Renal pelvis (tissue), 4 donors: Measurements from ENCODE around the gene P3H3. TPM values are rescaled to one million over a fixed set of nuclear protein-coding genes. Genes with fewer than 3 reads are reported as not detected.

Experiments used
- DNase-seq: peaks from one replicate; pipeline ENCODE4 v3.0.0-alpha.2; 2013
- polyA plus RNA-seq, 3 donors: library from polyadenylated mRNA; unstranded; fragments of 120-200 nt; gene quantifications; one replicate each; pipeline ENCODE4 v1.2.1, GENCODE V29; 2013; ENCODE audit not compliant: insufficient read length in 3 of 3

P3H3 gene
- polyA plus RNA-seq, 3 donors: 35.2 to 48.0 (median 38.3) TPM

DNA sequence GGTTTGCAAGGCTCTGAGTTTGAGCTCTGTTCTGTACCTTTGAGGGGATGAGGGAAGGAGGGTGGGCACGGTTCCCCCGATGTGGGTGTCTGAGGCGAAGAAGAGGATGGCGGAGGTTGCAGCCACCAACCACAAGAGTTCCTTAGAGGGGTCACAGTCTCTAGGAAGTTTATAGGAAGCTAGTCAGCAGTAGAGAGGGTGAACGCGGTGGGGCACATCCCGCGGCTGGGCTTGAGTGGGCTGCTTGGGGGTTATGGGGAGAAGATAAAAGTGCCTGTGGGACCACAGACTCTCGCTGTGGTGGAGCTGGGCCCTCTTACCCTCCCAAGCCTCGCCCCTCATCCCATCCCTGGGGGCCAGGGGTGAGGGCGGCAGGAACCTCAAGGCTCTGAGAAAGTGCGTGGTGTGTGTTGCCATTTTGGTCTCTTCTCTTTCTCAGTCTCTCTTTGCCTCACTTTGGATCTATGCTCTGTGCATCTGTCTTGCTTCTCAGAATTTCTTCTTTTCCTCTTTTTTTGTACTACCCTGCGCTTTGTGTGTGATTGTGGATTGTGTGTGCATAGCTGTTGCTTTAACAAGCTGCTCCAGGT, 36.2 kb upstream of the P3H3 start:
- DNase-seq: no peak

GRCh38 chr12:6792522-6793201, 35.5 kb upstream of the P3H3 start:
- peak; percentile 47 for DNase-seq

DNA sequence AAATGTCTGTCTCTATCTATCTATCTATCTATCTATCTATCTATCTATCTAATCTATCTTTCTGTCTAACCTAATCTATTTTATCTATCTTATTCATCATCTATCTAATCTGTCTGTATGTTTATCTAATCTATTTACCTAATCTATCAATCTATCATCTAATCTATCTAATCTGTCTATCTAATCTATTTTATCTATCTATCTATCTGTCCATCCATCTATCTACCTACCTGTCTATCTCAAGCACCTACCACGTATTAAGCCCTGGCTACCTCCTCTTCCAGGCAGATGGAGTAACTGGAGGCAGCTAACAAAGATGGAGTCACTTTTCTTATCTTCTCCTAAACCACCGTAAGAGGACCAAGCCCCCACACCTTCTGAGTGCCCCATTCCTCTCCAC, 33.1 kb upstream of the P3H3 start:
- DNase-seq: no peak

DNA sequence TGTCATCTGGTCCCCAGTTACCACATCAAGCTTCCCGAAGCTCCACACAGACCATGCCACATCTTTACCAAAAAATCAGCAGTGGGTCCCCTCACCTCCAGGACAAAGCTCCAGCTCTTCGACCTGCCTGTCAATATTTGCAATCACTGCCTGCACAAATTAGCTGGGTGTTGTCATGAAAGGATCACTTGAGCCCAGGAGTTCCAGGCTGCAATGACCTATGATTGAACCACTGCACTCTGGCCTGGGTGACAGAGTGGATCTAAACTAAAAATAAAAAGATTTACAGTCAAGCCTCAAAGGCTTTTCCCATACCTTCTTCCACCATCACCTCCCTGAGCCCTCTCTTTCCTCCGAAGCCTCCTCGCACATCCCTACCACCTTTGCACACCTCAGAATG, 31.6 kb upstream of the P3H3 start:
- no peak for DNase-seq

GRCh38 chr12:6799147-6799546, 29.1 kb upstream of the P3H3 start:
- DNase-seq: no peak

DNA sequence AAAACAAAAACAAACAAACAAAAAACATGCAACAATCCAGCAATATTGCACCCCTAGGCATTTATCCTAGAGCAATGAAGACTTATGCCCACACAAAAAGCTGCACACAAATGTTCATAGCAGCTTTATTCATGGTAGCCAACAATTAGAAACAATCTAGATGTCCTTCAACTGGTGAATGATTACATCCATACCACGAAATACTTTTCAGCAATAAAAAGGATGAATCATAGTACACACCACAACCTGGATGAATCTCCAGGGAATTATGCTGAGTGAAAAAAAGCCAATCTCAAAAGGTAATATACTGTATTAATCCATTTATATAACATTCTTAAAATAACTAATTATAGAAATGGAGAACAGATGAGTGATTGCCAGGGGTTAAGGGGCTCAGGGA, 21.0 kb upstream of the P3H3 start:
- no peak for DNase-seq

DNA sequence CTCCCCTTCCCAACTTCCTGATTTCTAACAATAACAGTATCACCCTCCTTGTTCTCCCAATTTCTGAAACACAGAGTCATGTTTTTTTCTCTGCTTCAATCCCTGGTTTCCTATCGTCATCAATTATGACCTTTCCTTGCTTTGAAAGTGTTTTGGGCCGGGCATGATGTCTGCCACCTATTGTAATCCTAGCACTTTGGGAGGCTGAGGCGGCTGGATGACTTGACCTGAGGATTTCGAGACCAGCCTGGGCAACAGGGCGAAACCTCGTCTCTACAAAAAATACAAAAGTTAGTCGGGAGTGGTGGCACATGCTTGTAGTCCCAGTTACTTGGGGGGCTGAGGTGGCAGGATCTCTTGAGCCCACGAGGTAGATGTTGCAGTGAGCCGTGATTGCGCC, 19.2 kb upstream of the P3H3 start:
- no peak for DNase-seq

GRCh38 chr12:6810758-6811157, 17.4 kb upstream of the P3H3 start:
- no peak for DNase-seq

GRCh38 chr12:6813363-6813762, 14.8 kb upstream of the P3H3 start:
- no peak for DNase-seq

DNA sequence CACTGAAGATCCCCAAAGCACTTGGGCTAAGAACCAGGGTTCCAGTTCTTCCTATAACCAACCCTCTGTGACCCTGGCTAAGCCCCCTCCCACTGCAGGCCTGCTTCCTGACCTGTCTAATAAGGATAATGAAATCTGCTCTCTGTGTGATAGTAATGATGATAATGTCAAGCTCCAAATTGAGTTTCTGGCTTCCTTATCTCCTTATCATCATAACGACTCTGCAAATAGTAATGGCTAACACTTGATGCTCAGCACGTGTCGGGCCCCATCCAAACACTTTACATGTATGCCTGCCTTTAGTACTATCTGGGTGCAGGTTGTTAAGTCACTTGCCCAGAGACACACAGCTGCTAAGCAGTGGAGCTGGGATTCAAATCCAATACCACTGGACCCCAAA, 11.6 kb upstream of the P3H3 start:
- no peak for DNase-seq

- DNase-seq: no peak
Measured at GRCh38 chr12:6817098-6817497, 11.1 kb upstream of the P3H3 start.

GRCh38 chr12:6817662-6818157, 10.5 kb upstream of the P3H3 start:
- DNase-seq: no peak

DNA sequence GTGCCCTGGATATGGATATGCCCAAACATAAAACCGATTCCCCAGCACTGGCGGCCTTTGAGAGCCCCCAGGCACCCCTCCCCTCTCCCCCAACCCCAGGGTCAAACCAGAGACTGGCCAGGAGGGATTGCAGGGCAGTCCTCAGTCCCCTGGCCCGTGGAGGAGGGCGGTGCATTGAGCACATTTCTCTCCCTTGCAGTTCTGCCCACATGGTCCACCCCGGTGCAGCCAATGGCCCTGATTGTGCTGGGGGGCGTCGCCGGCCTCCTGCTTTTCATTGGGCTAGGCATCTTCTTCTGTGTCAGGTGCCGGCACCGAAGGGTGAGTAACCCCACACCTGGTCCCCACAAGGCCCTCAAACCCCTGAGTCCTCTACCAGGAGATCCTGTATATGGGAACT, 10.0 kb upstream of the P3H3 start:
- DNase-seq: no peak

- no peak for DNase-seq
Measured at GRCh38 chr12:6818645-6819044, 9.6 kb upstream of the P3H3 start.

GRCh38 chr12:6819106-6820030, 8.8 kb upstream of the P3H3 start:
- DNase-seq: no peak

DNA sequence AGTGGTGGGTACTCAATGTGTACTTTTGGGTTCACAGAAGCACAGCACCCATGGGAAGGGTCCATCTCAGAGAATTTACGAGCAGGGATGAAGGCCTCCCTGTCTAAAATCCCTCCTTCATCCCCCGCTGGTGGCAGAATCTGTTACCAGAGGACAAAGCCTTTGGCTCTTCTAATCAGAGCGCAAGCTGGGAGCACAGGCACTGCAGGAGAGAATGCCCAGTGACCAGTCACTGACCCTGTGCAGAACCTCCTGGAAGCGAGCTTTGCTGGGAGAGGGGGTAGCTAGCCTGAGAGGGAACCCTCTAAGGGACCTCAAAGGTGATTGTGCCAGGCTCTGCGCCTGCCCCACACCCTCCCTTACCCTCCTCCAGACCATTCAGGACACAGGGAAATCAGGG, 8.0 kb upstream of the P3H3 start:
- DNase-seq: no peak

GRCh38 chr12:6821591-6822425, 6.4 kb upstream of the P3H3 start, which contains the start of gene GPR162:
Gene GPR162, plus strand, starts transcription at chr12:6821821. Its CDS starts 2,078 bp downstream, at chr12:6823899.
- peak; percentile 85 for DNase-seq

GRCh38 chr12:6822426-6823135, 5.6 kb upstream of the P3H3 start:
- DNase-seq: no peak

DNA sequence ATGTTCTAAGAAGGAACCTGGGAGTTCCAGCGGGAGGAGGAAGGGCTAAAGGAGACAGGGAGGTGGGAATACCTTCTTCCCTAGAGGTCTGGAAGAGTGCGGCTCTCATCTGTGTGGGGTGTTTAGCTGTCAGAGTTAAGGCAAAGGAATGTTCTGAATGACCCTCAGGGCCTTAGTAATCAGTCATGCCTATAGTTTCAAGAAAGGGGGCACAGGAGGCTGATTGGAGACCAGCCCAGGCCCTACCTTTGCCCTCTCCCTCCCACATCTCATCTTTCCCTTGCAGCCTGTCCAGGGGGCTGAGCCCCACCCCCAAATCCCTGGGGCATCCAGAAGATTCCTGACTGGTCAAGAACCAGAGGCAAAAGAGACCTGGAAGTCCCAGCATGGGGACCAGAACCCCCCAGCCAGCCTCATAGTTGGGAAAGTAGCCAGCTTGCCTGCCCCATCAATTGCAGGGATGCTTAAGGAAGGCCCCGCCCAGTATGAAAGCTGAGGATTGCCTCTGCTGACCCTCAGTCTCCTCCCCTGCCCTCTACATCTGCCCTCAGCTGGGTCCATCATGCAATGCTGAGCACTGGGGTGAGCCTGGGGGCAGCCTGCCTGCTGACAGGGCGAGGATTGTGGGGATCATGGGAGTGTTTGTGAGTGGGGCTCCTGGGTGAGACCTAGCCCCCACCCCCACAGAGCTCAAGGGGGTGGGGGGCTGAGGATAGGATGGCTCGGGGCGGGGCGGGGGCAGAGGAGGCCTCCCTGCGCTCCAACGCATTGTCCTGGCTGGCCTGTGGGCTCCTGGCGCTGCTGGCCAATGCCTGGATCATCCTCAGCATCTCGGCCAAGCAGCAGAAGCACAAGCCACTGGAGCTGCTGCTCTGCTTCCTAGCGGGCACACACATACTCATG, 4.8 kb upstream of the P3H3 start:
- no peak for DNase-seq
